CD4-positive, alpha-beta memory T cell (primary cell): Measurements from ENCODE around the gene UXS1. TPM values are rescaled to one million over a fixed set of nuclear protein-coding genes. Genes with fewer than 3 reads are reported as not detected.
"Not testable (repeated sequence)": the region's sequence is repeated elsewhere in the genome, so short reads cannot be mapped to it uniquely, and the experiment has no call there.

Source experiments
- CTCF ChIA-PET: fragments of 350-600 bp; sonication (Branson Sonifier 250); formaldehyde crosslinking; loops from one replicate; lab custom pipeline; 2021; ENCODE audit warnings: inconsistent platforms; ENCODE audit not compliant: partially characterized antibody; lab: Charles Lee
- POLR2A ChIA-PET: fragments of 350-600 bp; sonication (Branson Sonifier 250); formaldehyde crosslinking; loops from one replicate; lab custom pipeline; 2021; ENCODE audit not compliant: partially characterized antibody; lab: Charles Lee
- DNase-seq, 5 donors: peaks; one replicate each; pipeline versions ENCODE4 v3.0.0 to v3.0.0-alpha.2; 2020 to 2022; ENCODE audit warnings: mixed read lengths in 1 of 5
- H3K27ac ChIP-seq: one replicate; pipeline ENCODE4 v1.7.0; 2013; ENCODE audit warnings: low read depth, low read length
- H3K27me3 ChIP-seq: 2 replicates; pipeline ENCODE4 v1.7.0; 2013; ENCODE audit warnings: mild to moderate bottlenecking, low read length, moderate library complexity; ENCODE audit not compliant: insufficient read depth
- H3K36me3 ChIP-seq: 2 replicates; pipeline ENCODE4 v1.7.0; 2013; ENCODE audit warnings: mild to moderate bottlenecking, low read length, moderate library complexity; ENCODE audit not compliant: insufficient read depth
- H3K4me1 ChIP-seq: 2 replicates; pipeline ENCODE4 v1.7.0; 2013; ENCODE audit warnings: mild to moderate bottlenecking, low read length, moderate library complexity; ENCODE audit not compliant: insufficient read depth
- H3K4me3 ChIP-seq, 2 donors: one replicate each; pipeline ENCODE4 v1.7.0; 2013; ENCODE audit warnings: low read length in 2 of 2, mild to moderate bottlenecking in 1 of 2
- H3K9me3 ChIP-seq, 2 donors: one replicate each; pipeline ENCODE4 v1.7.0; 2013; ENCODE audit warnings: low read length in 2 of 2, control low read depth in 1 of 2; ENCODE audit not compliant: control insufficient read depth in 1 of 2
- H3K27ac Mint-ChIP-seq, 7 donors: one replicate each; pipeline ENCODE4 v1.8.0; 2020 to 2021; ENCODE audit warnings: mixed read lengths in 7 of 7, mild to moderate bottlenecking in 6 of 7, inconsistent platforms in 3 of 7, moderate library complexity in 3 of 7
- H3K27me3 Mint-ChIP-seq, 2 donors: one replicate each; pipeline ENCODE4 v1.8.0; 2020 to 2021; ENCODE audit warnings: mixed read lengths in 2 of 2
- H3K36me3 Mint-ChIP-seq, 2 donors: one replicate each; pipeline ENCODE4 v1.8.0; 2020 to 2021; ENCODE audit warnings: mixed read lengths in 2 of 2, inconsistent platforms in 1 of 2, mild to moderate bottlenecking in 1 of 2
- H3K4me1 Mint-ChIP-seq, 4 donors: one replicate each; pipeline ENCODE4 v1.8.0; 2020 to 2021; ENCODE audit warnings: mixed read lengths in 4 of 4, mild to moderate bottlenecking in 1 of 4
- H3K4me3 Mint-ChIP-seq, 8 donors: one replicate each; pipeline ENCODE4 v1.8.0; 2020 to 2021; ENCODE audit warnings: mixed read lengths in 8 of 8, mild to moderate bottlenecking in 7 of 8, moderate library complexity in 6 of 8, inconsistent platforms in 3 of 8
- H3K9me3 Mint-ChIP-seq, 8 donors: one replicate each; pipeline ENCODE4 v1.8.0; 2020 to 2021; ENCODE audit warnings: mixed read lengths in 8 of 8, mild to moderate bottlenecking in 5 of 8, inconsistent platforms in 3 of 8, moderate library complexity in 1 of 8
- intact Hi-C: fragments of 100-400 bp; cut with micrococcal nuclease; formaldehyde crosslinking; loops from one replicate; pipeline ENCODE4 v1.15.1; 2023
- polyA plus RNA-seq, 2 donors: library from polyadenylated mRNA; unstranded; fragments of 300-500 nt; fragmentation: Illumina TruSeq; gene quantifications; one replicate each; pipeline ENCODE4 v1.2.3, GENCODE V29; 2021
- total RNA-seq, 2 experiments: library from RNA; stranded (reverse); gene quantifications; one replicate each; pipeline ENCODE4 v1.2.3, GENCODE V29; 2021

The UXS1 gene
- 100 to 1,000 TPM; 143 to 150 TPM for total RNA-seq
- polyA plus RNA-seq: 10 to 100 TPM; 87.2 to 91.8 TPM

- ChIA-PET POLR2A (interaction anchor here (0.6 to 4.5 kb wide), 13 partner anchors 10 to 303 kb away, joined by 3 to 153 read pairs (median 4); no protein-coding TSS in a partner anchor), CTCF (interaction anchor here (1.1 to 2.5 kb wide), 6 partner anchors 9 to 88 kb away, joined by 3 to 30 read pairs (median 5); no protein-coding TSS in a partner anchor)
Measured at GRCh38 chr2:106193977-106194778, at the start of gene UXS1. Gene UXS1, minus strand, starts transcription at chr2:106194301. Its CDS starts 60 bp downstream, at chr2:106194241.

GRCh38 chr2:106239491-106239890 is 45.4 kb upstream of the UXS1 start:
- Mint-ChIP-seq H3K9me3 (peaks cover 5 to 40% (median 28%) of the 10 kb centered on the region in 8 donors), H3K36me3 (peaks cover 14 to 22% of the 10 kb centered on the region in 2 donors)
- H3K4me1 Mint-ChIP-seq, CTCF ChIA-PET, H3K36me3 ChIP-seq, H3K27me3 ChIP-seq, H3K27ac ChIP-seq, H3K4me1 ChIP-seq, H3K27ac Mint-ChIP-seq, H3K4me3 Mint-ChIP-seq, POLR2A ChIA-PET, intact Hi-C loops, H3K4me3 ChIP-seq, DNase-seq, H3K9me3 ChIP-seq, H3K27me3 Mint-ChIP-seq: not testable (repeated sequence)

More at GRCh38 chr2:106193977-106194778, at the start of gene UXS1:
- DNase-seq: peak; percentile 97 to 98 (median 98)
- Mint-ChIP-seq H3K4me1 (peaks cover 35 to 48% (median 41%) of the 10 kb centered on the region in 4 donors), H3K27ac (peak within 1 kb of the TSS; percentile 92 to 97 (median 94)), H3K4me3 (peak within 1 kb of the TSS; percentile 92 to 98 (median 96)), H3K36me3 (peaks cover 5 to 16% of the 10 kb centered on the region in 2 donors), H3K9me3 (peaks cover 0 to 1% (median 0%) of the 10 kb centered on the region in 8 donors), H3K27me3 (no peaks in the 10 kb centered on the region)
- Histone ChIP-seq H3K36me3 (no peaks in the 10 kb centered on the region), H3K27me3 (no peaks in the 10 kb centered on the region), H3K4me3 (peak within 1 kb of the TSS; percentile 91 to 92), H3K27ac (peak within 1 kb of the TSS; percentile 76), H3K4me1 (peaks cover 50% of the 10 kb centered on the region), H3K9me3 (no peaks in the 10 kb centered on the region)
- intact Hi-C loops: loop anchor here (1.0 to 10.0 kb wide), 4 partner anchors 34 to 859 kb away; partner anchors contain the start of gene C2orf49

- H3K4me3 ChIP-seq, H3K4me1 Mint-ChIP-seq, H3K9me3 ChIP-seq, H3K4me1 ChIP-seq, H3K27me3 ChIP-seq, POLR2A ChIA-PET, H3K36me3 ChIP-seq, intact Hi-C loops, DNase-seq, H3K27me3 Mint-ChIP-seq, H3K27ac Mint-ChIP-seq, H3K27ac ChIP-seq, CTCF ChIA-PET, H3K4me3 Mint-ChIP-seq: not testable (repeated sequence)
- peaks cover 7 to 46% (median 35%) of the 10 kb centered on the region in 8 donors for H3K9me3 Mint-ChIP-seq
- H3K36me3 Mint-ChIP-seq: peaks cover 16 to 29% of the 10 kb centered on the region in 2 donors
Measured at GRCh38 chr2:106235392-106235791, 41.3 kb upstream of the UXS1 start.

- no peak overlapping the region for H3K27ac ChIP-seq
- Mint-ChIP-seq H3K4me1 (peaks cover 0 to 3% (median 0%) of the 10 kb centered on the region in 4 donors), H3K9me3 (peaks cover 7 to 42% (median 35%) of the 10 kb centered on the region in 8 donors), H3K36me3 (peaks cover 16 to 29% of the 10 kb centered on the region in 2 donors), H3K4me3 (no peak overlapping the region), H3K27me3 (peaks cover 0 to 2% of the 10 kb centered on the region in 2 donors), H3K27ac (no peak overlapping the region)
- intact Hi-C loops: no loop called here
- no peaks in the 10 kb centered on the region for H3K4me1 ChIP-seq
- CTCF ChIA-PET: no interaction called here
- no peaks in the 10 kb centered on the region for H3K27me3 ChIP-seq
- H3K36me3 ChIP-seq: no peaks in the 10 kb centered on the region
- no peak overlapping the region for H3K4me3 ChIP-seq
- no peak for DNase-seq
- no peaks in the 10 kb centered on the region for H3K9me3 ChIP-seq
- POLR2A ChIA-PET: no interaction called here
Measured at GRCh38 chr2:106233350-106233706, 39.2 kb upstream of the UXS1 start.

GRCh38 chr2:106232638-106233349 is 38.7 kb upstream of the UXS1 start:
- peaks cover 16 to 29% of the 10 kb centered on the region in 2 donors for H3K36me3 Mint-ChIP-seq
- Histone ChIP-seq H3K27ac (no peak overlapping the region), H3K4me3 (no peak overlapping the region), H3K36me3 (no peaks in the 10 kb centered on the region), H3K4me1 (no peaks in the 10 kb centered on the region), H3K9me3 (no peaks in the 10 kb centered on the region), H3K27me3 (no peaks in the 10 kb centered on the region)
- peaks cover 0 to 2% of the 10 kb centered on the region in 2 donors for H3K27me3 Mint-ChIP-seq
- ChIA-PET POLR2A (no interaction called here), CTCF (no interaction called here)
- H3K4me3 Mint-ChIP-seq: no peak overlapping the region
- peaks cover 7 to 42% (median 35%) of the 10 kb centered on the region in 8 donors for H3K9me3 Mint-ChIP-seq
- no peak for DNase-seq
- H3K4me1 Mint-ChIP-seq: peaks cover 0 to 3% (median 0%) of the 10 kb centered on the region in 4 donors
- no peak overlapping the region for H3K27ac Mint-ChIP-seq
- intact Hi-C loops: no loop called here

- H3K4me3 ChIP-seq: no peak overlapping the region
- H3K9me3 ChIP-seq: no peaks in the 10 kb centered on the region
- Mint-ChIP-seq H3K36me3 (no peaks in the 10 kb centered on the region), H3K4me1 (no peaks in the 10 kb centered on the region), H3K27me3 (no peaks in the 10 kb centered on the region), H3K9me3 (no peaks in the 10 kb centered on the region), H3K4me3 (no peak overlapping the region), H3K27ac (no peak overlapping the region)
- H3K27ac ChIP-seq: no peak overlapping the region
- DNase-seq: no peak
- H3K36me3 ChIP-seq: no peaks in the 10 kb centered on the region
- ChIA-PET POLR2A (no interaction called here), CTCF (no interaction called here)
- no peaks in the 10 kb centered on the region for H3K27me3 ChIP-seq
- no peaks in the 10 kb centered on the region for H3K4me1 ChIP-seq
- intact Hi-C loops: no loop called here
Measured at GRCh38 chr2:106223347-106223746, 29.2 kb upstream of the UXS1 start.

GRCh38 chr2:106222057-106222456 is 28.0 kb upstream of the UXS1 start:
- POLR2A ChIA-PET, H3K27ac Mint-ChIP-seq, H3K9me3 ChIP-seq, H3K4me3 ChIP-seq, H3K27me3 Mint-ChIP-seq, H3K9me3 Mint-ChIP-seq, H3K36me3 ChIP-seq, DNase-seq, H3K4me1 Mint-ChIP-seq, H3K4me1 ChIP-seq, intact Hi-C loops, H3K36me3 Mint-ChIP-seq, H3K4me3 Mint-ChIP-seq, H3K27ac ChIP-seq, H3K27me3 ChIP-seq: not testable (repeated sequence)
- CTCF ChIA-PET: interaction anchor here (1.2 kb wide), 1 partner anchor 29 kb away, joined by 3 read pairs; no protein-coding TSS in a partner anchor
